Fibroblast of skin of abdomen (primary cell): Measurements from ENCODE around the gene DDX59.

Source experiments
- DNase-seq: peaks from one replicate; pipeline ENCODE4 v3.0.0-alpha.2; 2013

The DDX59 gene

DNA sequence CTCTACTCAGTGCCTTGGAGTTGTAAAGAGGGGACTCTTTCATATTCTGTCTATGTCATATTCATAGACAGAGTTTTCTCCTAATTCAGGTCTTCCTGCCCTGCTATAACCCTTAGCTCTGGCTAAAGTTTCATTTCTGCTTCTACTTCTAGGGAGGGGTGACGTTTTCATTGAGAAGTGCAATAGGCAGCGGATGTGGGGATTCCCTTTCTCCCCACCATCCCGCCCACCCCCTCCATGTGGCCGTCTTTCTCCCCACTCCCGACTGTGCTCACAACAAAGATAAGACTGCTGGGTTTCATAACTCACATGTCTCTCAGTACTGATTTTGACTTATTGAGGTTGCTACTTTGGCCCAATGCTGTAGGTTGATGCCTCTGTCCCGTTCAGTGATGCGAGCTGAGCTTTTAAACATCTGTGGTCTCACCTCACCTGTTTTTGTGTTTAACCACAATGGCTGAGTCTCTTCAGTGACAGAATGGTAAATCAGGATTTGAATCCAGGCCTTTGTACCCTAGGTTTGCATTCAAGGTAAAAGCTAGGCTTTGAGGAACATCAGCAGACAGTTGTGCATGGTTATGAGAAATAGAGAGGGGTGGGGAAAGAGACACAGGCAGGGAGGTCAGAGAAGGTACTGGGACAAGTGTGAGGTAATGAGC lies 41.4 kb downstream of the DDX59 start:
- DNase-seq, result no peak

DNA sequence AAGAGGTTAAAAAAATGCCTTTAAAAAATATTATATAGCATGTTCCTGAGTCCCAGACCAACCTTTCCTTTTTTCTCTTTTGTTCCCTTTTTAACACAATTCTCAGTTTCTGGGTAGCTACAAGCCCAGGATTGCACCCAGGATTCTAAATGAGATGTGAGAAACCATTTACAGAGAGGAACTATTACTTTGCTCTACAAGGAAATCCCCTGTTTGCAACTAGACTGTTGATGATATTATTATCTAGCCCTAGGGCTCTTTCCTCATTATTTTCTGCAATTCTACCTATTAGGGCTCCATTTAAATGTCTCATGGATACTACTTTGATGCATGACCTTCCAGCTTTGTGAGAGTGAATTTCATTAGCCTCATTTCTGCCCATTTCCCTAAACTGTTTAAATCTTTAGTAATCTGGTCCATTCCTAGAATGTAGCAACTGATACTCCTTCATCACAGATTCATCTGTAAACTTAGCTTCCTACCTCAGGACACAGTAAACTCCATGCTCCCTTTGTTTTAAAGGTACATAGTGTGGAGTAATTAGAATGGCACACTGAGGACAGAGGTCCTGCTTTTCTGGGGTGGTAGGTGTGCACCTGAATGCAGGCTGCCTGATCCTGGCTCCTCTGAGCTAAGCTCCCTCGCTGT lies 42.0 kb downstream of the DDX59 start:
- DNase-seq, result no peak

DNA sequence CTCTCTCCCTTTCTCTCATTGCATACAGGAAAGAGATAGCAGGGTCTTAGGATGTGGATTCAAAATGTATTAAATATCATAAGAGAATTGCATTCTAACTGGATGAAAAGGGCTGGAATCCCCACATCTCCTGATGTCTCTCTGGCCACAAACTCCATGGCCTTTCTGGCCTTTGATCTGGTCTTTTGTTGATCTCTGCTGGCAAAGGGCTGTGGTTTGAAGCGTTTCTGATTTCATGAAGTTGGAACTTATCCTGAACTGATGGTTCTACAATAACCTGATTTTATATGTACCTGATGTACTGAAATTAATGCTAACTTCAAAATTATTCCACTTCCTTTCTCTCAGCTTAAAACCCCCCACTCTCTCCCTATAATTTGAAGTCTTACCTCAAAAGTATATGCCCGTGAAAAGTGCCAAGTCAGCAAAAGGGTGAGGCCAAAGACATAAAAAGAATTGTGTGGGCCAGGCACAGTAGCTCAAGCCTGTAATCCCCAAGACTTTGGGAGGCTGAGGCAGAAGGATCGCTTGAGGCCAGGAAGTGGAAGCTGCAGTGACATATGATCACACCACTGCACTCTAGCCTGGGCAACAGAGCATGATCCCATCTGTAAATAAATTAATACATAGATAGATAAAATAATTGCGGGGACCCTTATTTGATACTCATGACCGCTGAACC lies 42.7 kb downstream of the DDX59 start:
- DNase-seq, result no peak

DNA sequence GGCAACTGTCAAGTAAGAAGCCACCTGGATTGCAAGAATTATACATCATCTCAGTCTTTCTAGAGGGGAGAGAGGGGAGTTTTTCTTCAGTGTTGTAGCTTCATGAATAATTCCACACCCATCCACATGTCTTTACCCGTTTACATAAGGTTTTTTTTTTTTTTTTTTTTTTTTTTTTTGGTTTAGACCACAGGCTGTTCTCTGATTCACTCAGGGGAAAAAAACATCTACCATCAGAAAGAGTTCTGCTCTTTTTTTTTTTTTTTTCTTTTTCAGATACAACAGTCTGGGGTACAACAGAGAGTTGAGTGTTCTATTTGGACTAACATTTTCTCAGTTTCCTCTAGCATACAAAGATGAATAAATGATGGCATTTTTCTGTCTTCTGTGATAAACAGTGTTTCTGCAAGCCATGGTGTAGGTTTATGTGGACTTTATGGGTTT lies 44.3 kb downstream of the DDX59 start:
- DNase-seq, result peak; percentile 34

DNA sequence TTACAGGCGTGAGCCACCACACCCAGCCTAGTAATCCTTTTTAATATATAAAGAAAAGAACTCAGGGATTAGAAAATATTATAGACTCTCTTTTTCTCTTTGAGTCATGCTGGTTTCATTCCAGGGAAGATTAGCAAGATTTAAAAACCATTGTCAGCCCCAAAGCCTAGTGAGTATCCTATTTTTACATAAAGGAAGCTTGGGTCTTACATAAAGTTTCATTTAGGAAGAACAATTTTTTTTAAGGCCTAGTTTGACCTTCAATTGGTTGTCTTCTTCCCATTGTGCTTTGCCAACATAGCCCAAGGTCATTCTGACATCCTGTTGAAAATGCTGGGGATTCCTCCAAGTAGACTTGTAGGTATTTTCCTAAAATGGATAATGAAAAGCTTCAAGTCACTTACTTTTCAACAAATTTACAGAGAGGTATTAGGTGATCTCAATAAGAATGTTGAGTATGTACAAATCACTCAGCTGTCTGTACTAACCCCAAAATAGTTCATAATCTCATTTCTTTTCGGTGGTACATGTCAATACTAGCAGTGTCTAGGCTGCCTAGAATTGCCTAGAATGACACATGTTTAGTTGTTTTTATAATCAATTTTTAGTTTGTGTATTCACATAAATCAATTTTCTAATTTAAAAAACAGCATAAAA lies 44.9 kb downstream of the DDX59 start:
- DNase-seq, result no peak

DNA sequence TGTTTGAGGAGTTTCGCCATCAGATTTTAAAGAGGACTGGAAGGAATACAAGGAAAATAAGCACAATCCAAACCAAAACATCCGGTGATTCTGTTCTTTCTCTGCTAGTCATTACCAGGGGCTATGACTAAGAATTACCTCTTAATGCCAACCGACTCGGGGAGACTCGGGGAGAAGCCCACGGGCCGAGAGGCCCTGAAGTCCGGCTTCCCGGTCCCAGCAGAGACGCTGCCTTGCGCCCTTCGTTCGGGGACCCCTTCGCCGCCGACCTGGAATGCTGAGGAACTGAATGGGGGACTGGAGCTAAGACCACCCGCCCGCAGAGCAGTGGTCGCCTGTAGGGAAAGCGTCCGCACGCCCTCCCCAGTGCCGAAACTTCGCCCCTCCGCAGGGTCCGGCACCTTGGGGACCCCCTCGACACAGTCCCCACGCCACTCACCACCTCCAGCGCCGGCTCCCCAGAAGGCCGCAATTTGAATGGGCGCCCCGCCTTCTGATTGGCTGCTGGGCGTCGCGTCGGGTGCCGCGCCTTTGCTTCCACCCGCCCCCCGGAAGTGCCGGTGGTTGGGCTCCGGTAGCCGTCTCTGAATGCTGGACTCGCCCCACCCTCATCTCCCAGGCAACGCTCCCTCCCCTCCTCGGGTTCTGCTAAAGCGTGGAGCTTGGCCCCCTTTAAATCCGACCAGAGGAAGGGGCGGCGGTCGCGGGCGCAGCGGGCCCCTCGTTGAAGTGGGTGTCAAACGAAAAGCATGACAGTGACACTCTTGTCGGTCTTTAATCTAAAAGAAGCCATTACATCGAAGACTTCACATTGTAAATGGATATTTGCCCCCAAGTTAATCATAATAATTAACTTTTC lies 49.2 kb downstream of the DDX59 start, which contains the start of gene KIF14:
Gene KIF14 (minus strand): TSS at position 479 of the 859 bp plus-strand sequence. CDS start 2,028 bp downstream, outside the sequence.
- peak; percentile 89 for DNase-seq

DNA sequence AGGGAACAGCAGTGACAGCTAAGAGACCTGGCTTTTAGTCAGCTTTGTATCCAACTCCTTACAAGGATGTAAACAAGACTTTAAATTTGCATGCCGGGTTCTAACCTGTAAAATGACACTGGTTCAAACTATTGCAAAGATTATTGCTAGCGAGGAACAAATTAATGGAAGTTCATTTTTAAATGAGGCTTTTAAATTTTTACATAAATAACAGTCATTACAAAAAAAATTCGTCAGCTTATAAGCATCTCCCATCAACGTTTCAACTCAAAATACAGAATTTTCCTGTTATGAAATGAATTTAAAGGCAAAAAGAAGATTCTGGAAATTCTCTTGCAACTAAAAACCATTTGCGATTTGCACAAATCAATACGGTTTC lies 49.8 kb downstream of the DDX59 start:
- DNase-seq, result no peak

DNA sequence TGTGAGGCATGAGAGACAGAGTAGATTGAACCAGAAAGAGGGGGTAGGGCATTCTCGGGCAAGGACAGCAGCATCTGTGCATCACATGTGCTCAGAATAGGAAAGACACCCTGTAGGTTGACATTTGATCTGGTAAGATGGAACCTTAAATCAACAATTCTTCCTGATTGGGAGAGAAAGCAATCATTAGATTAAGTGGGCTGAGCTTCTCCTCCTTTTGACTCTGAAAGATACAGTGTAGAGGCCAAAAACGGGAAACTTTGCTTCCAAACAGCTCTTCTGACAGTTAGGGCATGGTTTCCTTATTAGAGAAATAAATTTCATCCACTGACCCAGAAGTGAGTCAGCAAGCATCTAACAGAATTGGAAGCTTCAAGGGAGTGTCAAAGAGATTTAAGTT lies 58.9 kb downstream of the DDX59 start:
- DNase-seq, result peak; percentile 74

DNA sequence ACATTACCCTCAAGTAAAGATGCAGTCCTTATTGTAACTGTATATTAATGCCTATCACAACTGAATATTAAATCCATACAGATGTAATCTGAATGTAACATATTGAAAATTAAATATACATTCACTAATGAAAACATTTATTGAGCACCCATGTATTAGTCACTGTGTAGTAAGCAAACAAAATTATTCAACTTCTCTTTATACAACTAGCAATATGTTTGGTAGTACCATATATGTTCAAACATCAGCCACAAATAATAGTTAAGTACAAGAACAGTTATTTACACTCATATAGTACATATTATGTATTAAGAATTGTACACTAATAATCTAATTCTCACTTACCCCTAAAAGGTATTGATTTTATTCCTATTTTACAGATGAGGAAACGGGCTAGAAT lies 67.1 kb downstream of the DDX59 start:
- DNase-seq, result no peak
